HFF-Myc (cell line): ENCODE measurements around the gene GAP43.
"Not testable (repeated sequence)": the region's sequence is repeated elsewhere in the genome, so short reads cannot be mapped to it uniquely, and the experiment has no call there.

Experiments used
- DNase-seq: peaks from one replicate; pipeline ENCODE4 v3.0.0-alpha.2; 2011; ENCODE audit warnings: low read depth; ENCODE audit errors: extremely low read depth
- H3K4me3 ChIP-seq: replicated peaks from 2 replicates; pipeline ENCODE4 v1.5.1; 2011; ENCODE audit warnings: low read depth, mild to moderate bottlenecking, control low read depth, low read length
- TF ChIP-seq, protein P1 (sequence below): IDR thresholded peaks from 2 replicates; pipeline ENCODE4 v1.5.1; 2012; ENCODE audit warnings: mild to moderate bottlenecking, low read depth, low read length, control low read depth; ENCODE audit errors: missing control alignments

GAP43 gene

DNA sequence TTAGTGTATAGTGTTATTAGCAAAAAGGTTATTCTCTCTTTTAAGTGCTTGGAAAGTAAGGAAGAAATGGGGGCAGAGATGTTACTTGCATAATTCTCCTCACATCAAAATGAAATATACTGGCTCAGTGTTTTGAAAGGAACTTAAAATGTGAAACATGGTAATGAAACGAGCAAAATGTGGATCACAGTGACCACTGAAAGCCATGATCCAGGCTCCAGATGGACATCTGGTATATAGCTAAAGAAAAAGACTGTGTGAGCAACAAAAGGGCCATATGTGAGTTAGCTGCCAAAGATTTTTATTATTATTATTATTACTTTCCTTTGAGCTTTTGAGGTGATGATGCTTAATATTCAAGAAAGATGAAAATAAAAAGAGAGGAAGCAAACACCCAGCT, 89.6 kb downstream of the GAP43 start:
- TF ChIP-seq, protein P1, sequence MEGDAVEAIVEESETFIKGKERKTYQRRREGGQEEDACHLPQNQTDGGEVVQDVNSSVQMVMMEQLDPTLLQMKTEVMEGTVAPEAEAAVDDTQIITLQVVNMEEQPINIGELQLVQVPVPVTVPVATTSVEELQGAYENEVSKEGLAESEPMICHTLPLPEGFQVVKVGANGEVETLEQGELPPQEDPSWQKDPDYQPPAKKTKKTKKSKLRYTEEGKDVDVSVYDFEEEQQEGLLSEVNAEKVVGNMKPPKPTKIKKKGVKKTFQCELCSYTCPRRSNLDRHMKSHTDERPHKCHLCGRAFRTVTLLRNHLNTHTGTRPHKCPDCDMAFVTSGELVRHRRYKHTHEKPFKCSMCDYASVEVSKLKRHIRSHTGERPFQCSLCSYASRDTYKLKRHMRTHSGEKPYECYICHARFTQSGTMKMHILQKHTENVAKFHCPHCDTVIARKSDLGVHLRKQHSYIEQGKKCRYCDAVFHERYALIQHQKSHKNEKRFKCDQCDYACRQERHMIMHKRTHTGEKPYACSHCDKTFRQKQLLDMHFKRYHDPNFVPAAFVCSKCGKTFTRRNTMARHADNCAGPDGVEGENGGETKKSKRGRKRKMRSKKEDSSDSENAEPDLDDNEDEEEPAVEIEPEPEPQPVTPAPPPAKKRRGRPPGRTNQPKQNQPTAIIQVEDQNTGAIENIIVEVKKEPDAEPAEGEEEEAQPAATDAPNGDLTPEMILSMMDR: no peak
- H3K4me3 ChIP-seq: no peak overlapping the region
- no peak for DNase-seq

DNA sequence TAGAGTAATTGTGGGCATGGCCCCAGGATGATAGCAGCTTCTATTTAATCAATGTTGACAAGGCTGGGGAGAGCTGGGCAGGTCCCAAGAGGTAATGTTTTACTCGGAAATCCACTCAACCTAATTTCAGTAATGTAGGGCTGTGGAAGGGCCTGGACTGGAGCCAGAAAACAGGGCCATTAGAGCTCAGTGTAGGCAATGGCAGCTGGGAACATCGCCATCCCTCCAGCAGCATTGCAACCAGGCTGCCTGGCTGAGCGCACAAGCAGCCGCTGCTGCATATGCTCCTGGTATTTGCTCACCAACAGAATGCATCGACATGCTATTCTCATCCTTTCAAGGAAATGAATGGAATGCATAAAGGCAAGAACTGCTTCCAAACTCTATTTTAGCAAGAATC, 90.0 kb downstream of the GAP43 start:
- no peak overlapping the region for H3K4me3 ChIP-seq
- TF ChIP-seq, protein P1: no peak
- no peak for DNase-seq

DNA sequence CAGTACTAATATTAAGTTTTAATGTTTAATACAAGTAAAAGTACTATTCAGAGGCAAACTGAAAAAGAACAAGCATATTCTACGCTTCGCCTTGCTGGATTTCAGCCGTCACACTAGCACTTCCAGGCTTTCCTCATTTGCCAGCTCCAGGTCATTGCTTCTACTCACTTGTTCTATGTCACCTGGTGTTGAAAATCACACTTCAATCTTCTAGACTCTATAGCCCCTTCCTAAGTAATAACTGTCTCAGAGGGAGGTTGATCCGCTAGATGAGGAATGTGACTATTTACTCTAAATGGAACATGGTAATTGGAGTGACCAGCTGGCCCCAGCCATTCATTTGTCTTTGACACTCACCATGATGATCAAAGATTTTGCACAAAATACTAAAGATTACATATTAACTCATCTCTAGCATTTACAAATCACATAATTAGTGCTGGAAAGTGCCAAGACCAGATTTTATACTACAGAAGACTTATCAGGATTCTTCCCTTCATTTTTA, 92.0 kb downstream of the GAP43 start:
- TF ChIP-seq, protein P1: no peak
- DNase-seq: no peak
- H3K4me3 ChIP-seq: no peak overlapping the region

DNA sequence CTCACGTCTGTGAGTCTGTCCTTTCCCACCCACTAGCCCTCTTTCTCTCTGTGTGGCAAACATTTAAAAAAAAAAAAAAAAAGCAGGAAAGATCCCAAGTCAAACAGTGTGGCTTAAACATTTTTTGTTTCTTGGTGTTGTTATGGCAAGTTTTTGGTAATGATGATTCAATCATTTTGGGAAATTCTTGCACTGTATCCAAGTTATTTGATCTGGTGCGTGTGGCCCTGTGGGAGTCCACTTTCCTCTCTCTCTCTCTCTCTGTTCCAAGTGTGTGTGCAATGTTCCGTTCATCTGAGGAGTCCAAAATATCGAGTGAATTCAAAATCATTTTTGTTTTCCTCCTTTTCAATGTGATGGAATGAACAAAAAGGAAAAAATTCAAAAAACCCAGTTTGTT, 97.7 kb downstream of the GAP43 start:
- DNase-seq: no peak

DNA sequence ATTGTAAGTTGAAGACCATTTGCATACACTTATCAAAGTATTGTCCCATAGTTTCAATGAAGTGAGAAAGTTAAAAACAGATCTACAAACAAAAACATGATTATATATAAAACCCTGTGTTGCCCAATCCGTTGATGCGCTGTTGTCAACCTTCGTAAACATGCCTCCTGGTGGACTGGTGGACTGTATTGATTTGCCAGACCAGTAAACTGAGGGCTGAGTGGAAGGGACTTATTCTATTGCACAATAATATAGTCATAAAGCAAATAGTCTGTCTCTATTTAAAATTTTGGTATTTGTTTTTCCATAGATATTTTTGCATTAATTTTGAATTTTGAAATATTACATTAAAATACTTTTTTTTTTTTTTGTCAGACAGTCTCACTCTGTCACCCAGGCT, 102.5 kb downstream of the GAP43 start:
- H3K4me3 ChIP-seq: no peak overlapping the region
- DNase-seq: no peak
- TF ChIP-seq, protein P1: no peak

More for the DNA sequence above, 97.7 kb downstream of the GAP43 start:
- H3K4me3 ChIP-seq: no peak overlapping the region
- TF ChIP-seq, protein P1: no peak

DNA sequence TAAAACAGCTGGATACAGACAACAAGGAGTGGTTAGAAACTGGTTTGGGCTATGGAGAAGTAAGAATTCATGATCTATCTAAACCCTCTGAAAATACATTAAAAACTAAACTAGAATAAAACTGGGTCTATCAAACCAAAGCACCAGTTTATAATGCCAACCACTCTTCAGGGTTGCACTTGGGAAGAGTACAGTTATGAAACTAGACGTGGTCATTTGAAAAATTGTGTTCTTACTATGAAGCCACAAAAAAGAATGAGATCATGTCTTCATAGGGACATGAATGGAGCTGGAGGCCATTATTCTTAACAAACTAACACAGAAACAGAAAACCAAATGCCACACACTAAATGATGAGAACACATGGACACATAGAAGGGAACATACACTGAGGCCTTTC, 103.8 kb downstream of the GAP43 start:
- TF ChIP-seq, protein P1: no peak
- DNase-seq: no peak
- no peak overlapping the region for H3K4me3 ChIP-seq

DNA sequence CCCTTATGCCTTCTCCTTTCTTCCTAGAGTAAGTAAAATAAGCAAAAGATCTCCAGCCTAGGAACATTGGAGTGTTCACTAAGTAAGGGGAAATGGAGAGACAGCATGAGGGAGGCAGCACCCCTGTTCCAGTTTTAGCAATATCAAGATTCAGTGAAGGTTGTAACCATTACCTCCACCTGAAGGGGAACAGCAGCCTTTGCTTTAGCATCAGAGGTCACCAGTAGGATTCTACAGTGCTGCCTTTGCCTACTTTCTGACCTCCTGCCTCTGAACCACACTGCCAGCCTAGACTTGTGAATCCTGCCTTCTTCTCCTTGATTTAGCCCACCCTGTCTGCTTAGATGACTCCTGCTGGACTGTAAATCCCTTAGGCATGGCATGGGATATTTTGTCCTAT, 104.7 kb downstream of the GAP43 start:
- no peak for DNase-seq
- TF ChIP-seq, protein P1: no peak
- no peak overlapping the region for H3K4me3 ChIP-seq

DNA sequence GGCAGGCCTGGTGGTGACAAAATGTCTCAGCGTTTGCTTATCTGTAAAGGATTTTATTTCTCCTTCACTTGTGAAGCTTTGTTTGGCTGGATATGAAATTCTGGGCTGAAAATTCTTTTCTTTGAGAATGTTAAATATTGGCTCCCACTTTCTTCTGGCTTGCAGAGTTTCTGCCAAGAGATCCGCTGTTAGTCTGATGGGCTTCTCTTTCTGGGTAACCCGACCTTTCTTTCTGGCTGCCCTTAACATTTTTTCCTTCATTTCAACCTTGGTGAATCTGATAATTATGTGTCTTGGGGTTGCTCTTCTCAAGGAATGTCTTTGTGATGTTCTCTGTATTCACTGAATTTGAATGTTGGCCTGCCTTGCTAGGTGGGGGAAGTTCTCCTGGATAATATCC, 113.0 kb downstream of the GAP43 start:
- not testable (repeated sequence) for H3K4me3 ChIP-seq, DNase-seq
